PC-3 (cell line): Measurements from ENCODE around the gene PAFAH2. TPM values are rescaled to one million over a fixed set of nuclear protein-coding genes. Genes with fewer than 3 reads are reported as not detected.

ENCODE experiments used
- ATAC-seq: fragments of 200-7000 bp; cut with Tn5 transposase; 2 replicates; pipeline ENCODE4 v1.9.1; 2020; ENCODE audit warnings: mild to moderate bottlenecking, moderate library complexity
- BruUV-seq: library from RNA; stranded (reverse); fragments of 400-500 nt; replicated peaks from 2 replicates; lab custom pipeline; 2021; lab: Mats Ljungman, UMichigan
- CTCF ChIA-PET: fragments of 300-600 bp; sonication (Branson Sonifier 250); formaldehyde crosslinking; loops from one replicate; lab custom pipeline; 2022; ENCODE audit warnings: antibody characterized with exemption; lab: Charles Lee
- POLR2A ChIA-PET: fragments of 300-600 bp; sonication (Branson Sonifier 250); formaldehyde crosslinking; loops from one replicate; lab custom pipeline; 2022; ENCODE audit warnings: antibody characterized with exemption; ENCODE audit not compliant: unreplicated experiment; lab: Charles Lee
- DNase-seq: peaks from one replicate; pipeline ENCODE4 v3.0.0-alpha.2; 2015
- H2AFZ ChIP-seq: fragments of 300-600 bp; sonication (generic); 2 replicates; pipeline ENCODE4 v1.6.0; 2016; ENCODE audit warnings: antibody characterized with exemption, low read length
- H3F3A ChIP-seq: fragments of 300-600 bp; sonication (generic); one replicate; pipeline ENCODE4 v1.6.0; 2017; ENCODE audit warnings: antibody characterized with exemption, low read length, control low read depth, mild to moderate bottlenecking; ENCODE audit not compliant: unreplicated experiment
- H3K27ac ChIP-seq: fragments of 300-600 bp; sonication (generic); 2 replicates; pipeline ENCODE4 v1.5.1; 2016; ENCODE audit warnings: mild to moderate bottlenecking, low read length
- H3K27me3 ChIP-seq: fragments of 300-600 bp; sonication (generic); 2 replicates; pipeline ENCODE4 v1.6.1; 2016; ENCODE audit warnings: low read length, mixed read lengths
- H3K36me3 ChIP-seq: fragments of 300-600 bp; sonication (generic); 2 replicates; pipeline ENCODE4 v1.6.1; 2016; ENCODE audit warnings: low read depth, mixed run types, low read length, mixed read lengths
- H3K4me1 ChIP-seq: fragments of 300-600 bp; sonication (generic); 2 replicates; pipeline ENCODE4 v1.5.1; 2016; ENCODE audit warnings: low read length; ENCODE audit not compliant: insufficient read depth
- H3K4me2 ChIP-seq: fragments of 300-600 bp; sonication (generic); 2 replicates; pipeline ENCODE4 v1.6.0; 2016; ENCODE audit warnings: low read length
- H3K4me3 ChIP-seq: fragments of 300-600 bp; sonication (generic); 2 replicates; pipeline ENCODE4 v1.5.1; 2016; ENCODE audit warnings: mild to moderate bottlenecking, low read length, mixed read lengths
- H3K79me2 ChIP-seq: fragments of 300-600 bp; sonication (generic); 2 replicates; pipeline ENCODE4 v1.6.1; 2017; ENCODE audit warnings: low read length, mixed read lengths
- H3K9ac ChIP-seq: fragments of 300-600 bp; sonication (generic); 2 replicates; pipeline ENCODE4 v1.6.0; 2016; ENCODE audit warnings: mild to moderate bottlenecking, low read length
- H3K9me2 ChIP-seq: fragments of 300-600 bp; sonication (generic); replicated peaks from 2 replicates; pipeline ENCODE4 v1.6.1; 2016; ENCODE audit warnings: mixed run types, low read length, mixed read lengths
- H3K9me3 ChIP-seq: fragments of 300-600 bp; sonication (generic); 2 replicates; pipeline ENCODE4 v1.6.1; 2016; ENCODE audit warnings: low read length, mixed read lengths
- H4K20me1 ChIP-seq: fragments of 300-600 bp; sonication (generic); 2 replicates; pipeline ENCODE4 v1.6.1; 2016; ENCODE audit warnings: low read length, mixed read lengths
- EZH2 ChIP-seq: fragments of 300-600 bp; sonication (generic); IDR thresholded peaks from one replicate; pipeline ENCODE4 v1.6.1; 2017; ENCODE audit warnings: antibody characterized with exemption, mild to moderate bottlenecking, low read length; ENCODE audit not compliant: unreplicated experiment
- EZH2phosphoT487 ChIP-seq: fragments of 300-600 bp; sonication (generic); IDR thresholded peaks from 2 replicates; pipeline ENCODE4 v1.6.1; 2018; ENCODE audit warnings: mild to moderate bottlenecking, antibody characterized with exemption, low read length, borderline replicate concordance
- intact Hi-C: fragments of 100-400 bp; cut with micrococcal nuclease; formaldehyde crosslinking; loops from 2 replicates; pipeline ENCODE4 v1.9.0; 2023
- total RNA-seq: library from RNA; depleted of rRNA; stranded (reverse); fragments of >200 nt; gene quantifications from 2 replicates; pipeline ENCODE4 v1.2.3, GENCODE V29; 2014
- TF ChIP-seq, protein P1 (sequence below): fragments of 300-600 bp; sonication (generic); conservative IDR thresholded peaks from 2 replicates; pipeline ENCODE4 v1.5.1; 2017; ENCODE audit warnings: antibody characterized with exemption, low read depth, mild to moderate bottlenecking, low read length

The PAFAH2 gene
- total RNA-seq, 1 experiment from 2014 or later = 9.0 TPM

DNA sequence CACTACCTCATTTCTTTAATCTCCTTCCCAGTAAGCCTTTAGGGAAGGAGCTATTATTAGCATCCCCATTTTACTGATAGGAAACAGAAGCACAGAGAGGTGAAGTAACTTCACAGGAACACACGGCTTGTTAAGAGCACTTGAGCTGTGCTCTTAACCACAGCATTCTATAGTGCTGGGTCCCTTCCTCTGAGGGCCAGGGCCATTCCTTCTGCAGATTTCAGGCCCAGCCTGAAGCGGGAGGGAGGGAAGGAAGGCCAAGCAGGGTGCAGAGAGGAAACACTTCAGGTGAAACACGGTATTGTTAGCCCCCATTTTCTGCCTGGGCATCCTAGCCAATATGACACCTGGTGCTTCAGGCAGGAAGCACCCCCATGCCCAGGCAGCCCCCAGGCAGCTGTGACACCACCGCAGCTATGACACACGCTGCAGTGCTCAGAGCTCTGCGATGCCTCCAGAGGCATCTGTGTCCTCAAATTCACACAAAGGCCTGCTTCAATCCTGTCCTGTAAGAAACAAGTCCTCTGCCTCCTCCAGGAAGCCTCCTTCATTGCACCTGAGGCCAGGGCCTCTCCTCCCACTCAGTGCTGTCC is 19.2 kb upstream of the PAFAH2 start:
- H2AFZ ChIP-seq = no peak overlapping the region
- CTCF ChIA-PET = no interaction called here

GRCh38 chr1:26016258-26016952 is 18.5 kb upstream of the PAFAH2 start:
- ChIA-PET POLR2A (no interaction called here), CTCF (no interaction called here)
- Histone ChIP-seq H3K9ac (no peak overlapping the region), H3K9me2 (no peaks in the 10 kb centered on the region), H3K36me3 (no peaks in the 10 kb centered on the region), H3K27me3 (no peaks in the 10 kb centered on the region), H3K27ac (no peak overlapping the region), H3F3A (no peaks in the 10 kb centered on the region), H3K4me3 (no peak overlapping the region), H2AFZ (no peak overlapping the region), H3K4me2 (no peak overlapping the region), H4K20me1 (no peaks in the 10 kb centered on the region), H3K9me3 (no peaks in the 10 kb centered on the region), H3K4me1 (no peaks in the 10 kb centered on the region), H3K79me2 (no peaks in the 10 kb centered on the region)
- ATAC-seq (no peak), DNase-seq (no peak)
- intact Hi-C loops = no loop called here
- no TSS peak for BruUV-seq
- TF ChIP-seq EZH2phosphoT487 (no peak), EZH2 (no peak)
- TF ChIP-seq, protein P1, sequence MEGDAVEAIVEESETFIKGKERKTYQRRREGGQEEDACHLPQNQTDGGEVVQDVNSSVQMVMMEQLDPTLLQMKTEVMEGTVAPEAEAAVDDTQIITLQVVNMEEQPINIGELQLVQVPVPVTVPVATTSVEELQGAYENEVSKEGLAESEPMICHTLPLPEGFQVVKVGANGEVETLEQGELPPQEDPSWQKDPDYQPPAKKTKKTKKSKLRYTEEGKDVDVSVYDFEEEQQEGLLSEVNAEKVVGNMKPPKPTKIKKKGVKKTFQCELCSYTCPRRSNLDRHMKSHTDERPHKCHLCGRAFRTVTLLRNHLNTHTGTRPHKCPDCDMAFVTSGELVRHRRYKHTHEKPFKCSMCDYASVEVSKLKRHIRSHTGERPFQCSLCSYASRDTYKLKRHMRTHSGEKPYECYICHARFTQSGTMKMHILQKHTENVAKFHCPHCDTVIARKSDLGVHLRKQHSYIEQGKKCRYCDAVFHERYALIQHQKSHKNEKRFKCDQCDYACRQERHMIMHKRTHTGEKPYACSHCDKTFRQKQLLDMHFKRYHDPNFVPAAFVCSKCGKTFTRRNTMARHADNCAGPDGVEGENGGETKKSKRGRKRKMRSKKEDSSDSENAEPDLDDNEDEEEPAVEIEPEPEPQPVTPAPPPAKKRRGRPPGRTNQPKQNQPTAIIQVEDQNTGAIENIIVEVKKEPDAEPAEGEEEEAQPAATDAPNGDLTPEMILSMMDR = no peak

More for the DNA sequence above, 19.2 kb upstream of the PAFAH2 start:
- BruUV-seq = no TSS peak
- no peak overlapping the region for H3K4me3 ChIP-seq
- no peaks in the 10 kb centered on the region for H3K9me2 ChIP-seq
- POLR2A ChIA-PET = no interaction called here
- H3K9ac ChIP-seq = no peak overlapping the region
- no peaks in the 10 kb centered on the region for H3K36me3 ChIP-seq
- H3K27ac ChIP-seq = no peak overlapping the region
- no peaks in the 10 kb centered on the region for H3K9me3 ChIP-seq
- TF ChIP-seq EZH2phosphoT487 (no peak), EZH2 (no peak)
- TF ChIP-seq, protein P1 = no peak
- no peaks in the 10 kb centered on the region for H4K20me1 ChIP-seq
- no peak for ATAC-seq
- no peaks in the 10 kb centered on the region for H3K4me1 ChIP-seq
- no peaks in the 10 kb centered on the region for H3K27me3 ChIP-seq
- intact Hi-C loops = no loop called here
- no peak overlapping the region for H3K4me2 ChIP-seq
- no peaks in the 10 kb centered on the region for H3K79me2 ChIP-seq
- H3F3A ChIP-seq = no peaks in the 10 kb centered on the region
- no peak for DNase-seq

DNA sequence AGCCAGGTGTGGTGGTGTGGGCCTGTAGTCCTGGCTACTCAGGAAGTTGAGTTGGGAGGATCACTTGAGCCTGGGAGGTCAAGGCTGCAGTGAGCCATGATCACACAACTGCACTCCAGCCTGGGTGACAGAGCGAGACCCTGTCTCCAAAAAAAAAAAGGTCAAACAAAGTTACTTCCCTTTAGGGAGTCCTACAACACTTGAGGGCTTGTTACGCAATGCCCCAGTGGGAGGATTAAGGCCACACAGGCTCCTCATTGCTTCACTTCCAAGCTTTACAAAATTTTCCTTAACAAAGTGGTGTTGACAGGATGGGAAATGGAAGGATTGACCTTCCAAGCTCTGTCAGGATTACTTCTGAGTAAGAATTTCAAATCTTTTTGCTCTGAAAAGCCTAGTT is 17.5 kb upstream of the PAFAH2 start:
- no peak overlapping the region for H3K9ac ChIP-seq

More for the DNA sequence above, 17.5 kb upstream of the PAFAH2 start:
- DNase-seq (no peak), ATAC-seq (no peak)
- no peak overlapping the region for H3K4me3 ChIP-seq
- ChIA-PET POLR2A (no interaction called here), CTCF (no interaction called here)
- no peaks in the 10 kb centered on the region for H3F3A ChIP-seq
- H3K4me2 ChIP-seq = no peak overlapping the region
- H3K9me2 ChIP-seq = no peaks in the 10 kb centered on the region
- no peaks in the 10 kb centered on the region for H3K4me1 ChIP-seq
- no peaks in the 10 kb centered on the region for H4K20me1 ChIP-seq
- no peak overlapping the region for H2AFZ ChIP-seq
- H3K27me3 ChIP-seq = no peaks in the 10 kb centered on the region
- H3K9me3 ChIP-seq = no peaks in the 10 kb centered on the region
- no peaks in the 10 kb centered on the region for H3K36me3 ChIP-seq
- intact Hi-C loops = no loop called here
- TF ChIP-seq, protein P1 = no peak
- TF ChIP-seq EZH2 (no peak), EZH2phosphoT487 (no peak)
- no peaks in the 10 kb centered on the region for H3K79me2 ChIP-seq
- H3K27ac ChIP-seq = no peak overlapping the region
- no TSS peak for BruUV-seq
